GM18511 (cell line): ENCODE results near the gene NRGN.
"Not testable (repeated sequence)": the region's sequence is repeated elsewhere in the genome, so short reads cannot be mapped to it uniquely, and the experiment has no call there.

Experiments
- ATAC-seq: cut with Tn5 transposase; IDR thresholded peaks from one replicate; pipeline ENCODE4 v1.9.1; 2021; ENCODE audit warnings: mild to moderate bottlenecking, moderate library complexity; ENCODE audit not compliant: unreplicated experiment

The NRGN gene

GRCh38 chr11:124756033-124756752, 16.5 kb downstream of the NRGN start:
- ATAC-seq = no peak

- no peak for ATAC-seq
Measured at GRCh38 chr11:124756753-124757227, 17.0 kb downstream of the NRGN start.

- no peak for ATAC-seq
Measured at GRCh38 chr11:124757320-124757719, 17.6 kb downstream of the NRGN start.

GRCh38 chr11:124758355-124759265, 18.9 kb downstream of the NRGN start:
- peak; percentile 44 for ATAC-seq

- ATAC-seq = peak; percentile 22
Measured at GRCh38 chr11:124759266-124760204, 19.8 kb downstream of the NRGN start.

GRCh38 chr11:124760205-124760652, 20.5 kb downstream of the NRGN start:
- peak; percentile 41 for ATAC-seq

GRCh38 chr11:124760806-124761205, 21.1 kb downstream of the NRGN start:
- ATAC-seq = no peak

- ATAC-seq = peak; percentile 1
Measured at GRCh38 chr11:124761301-124762104, 21.8 kb downstream of the NRGN start.

- ATAC-seq = peak; percentile 58
Measured at GRCh38 chr11:124762105-124762623, 22.4 kb downstream of the NRGN start, which contains the start of gene ESAM. ESAM (minus strand) TSS chr11:124762290; CDS start chr11:124762154, 136 bp downstream.

- ATAC-seq = peak; percentile 9
Measured at GRCh38 chr11:124762624-124763155, 22.9 kb downstream of the NRGN start.

- ATAC-seq = peak; percentile 23
Measured at GRCh38 chr11:124763156-124763947, 23.6 kb downstream of the NRGN start.

GRCh38 chr11:124766156-124766555, 26.4 kb downstream of the NRGN start:
- ATAC-seq = no peak

GRCh38 chr11:124768914-124769313, 29.2 kb downstream of the NRGN start:
- no peak for ATAC-seq

- no peak for ATAC-seq
Measured at GRCh38 chr11:124769806-124770774, 30.3 kb downstream of the NRGN start.

GRCh38 chr11:124770959-124771358, 31.2 kb downstream of the NRGN start:
- ATAC-seq = not testable (repeated sequence)

GRCh38 chr11:124776865-124777645, 37.3 kb downstream of the NRGN start:
- ATAC-seq = no peak
